OCI-LY1 (cell line): Measurements from ENCODE around the gene DFFB.
A peak's percentile ranks its signal among the peaks of the same experiment; 100 is the strongest.
"Not testable (repeated sequence)": the region's sequence is repeated elsewhere in the genome, so short reads cannot be mapped to it uniquely, and the experiment has no call there.

ENCODE experiments used
- H2AFZ ChIP-seq: fragments of 200-600 bp; sonication (generic), shearing (Covaris generic); 2 replicates; pipeline ENCODE4 v1.6.0; 2014; ENCODE audit warnings: antibody characterized with exemption, mild to moderate bottlenecking, low read length
- H3F3A ChIP-seq: fragments of 200-600 bp; sonication (generic), shearing (Covaris generic); 2 replicates; pipeline ENCODE4 v1.6.0; 2014; ENCODE audit warnings: mild to moderate bottlenecking, antibody characterized with exemption, low read length, moderate library complexity; ENCODE audit not compliant: insufficient read depth
- H3K27ac ChIP-seq: fragments of 200-600 bp; sonication (generic); 2 replicates; pipeline ENCODE4 v1.5.1; 2014; ENCODE audit warnings: low read length, mixed run types, mild to moderate bottlenecking, low read depth; ENCODE audit not compliant: poor library complexity, severe bottlenecking
- H3K27me3 ChIP-seq: fragments of 200-600 bp; sonication (generic); 2 replicates; pipeline ENCODE4 v1.6.0; 2014; ENCODE audit warnings: antibody characterized with exemption, mild to moderate bottlenecking, low read length, moderate library complexity; ENCODE audit not compliant: insufficient read depth
- H3K36me3 ChIP-seq: fragments of 200-600 bp; sonication (generic); 2 replicates; pipeline ENCODE4 v1.6.1; 2014; ENCODE audit warnings: mild to moderate bottlenecking, antibody characterized with exemption, low read length, moderate library complexity, mixed read lengths; ENCODE audit not compliant: insufficient read depth
- H3K4me1 ChIP-seq: fragments of 200-600 bp; sonication (generic); 2 replicates; pipeline ENCODE4 v1.5.1; 2014; ENCODE audit warnings: mild to moderate bottlenecking, low read length, moderate library complexity; ENCODE audit not compliant: insufficient read depth, severe bottlenecking
- H3K4me2 ChIP-seq: fragments of 200-600 bp; sonication (generic), shearing (Covaris generic); 2 replicates; pipeline ENCODE4 v1.6.1; 2014; ENCODE audit warnings: low read length
- H3K4me3 ChIP-seq: fragments of 200-600 bp; sonication (generic); 2 replicates; pipeline ENCODE4 v1.5.1; 2014; ENCODE audit warnings: low read length, low read depth, mild to moderate bottlenecking, mixed read lengths; ENCODE audit not compliant: poor library complexity, severe bottlenecking
- H3K79me2 ChIP-seq: fragments of 200-600 bp; shearing (Covaris generic); 2 replicates; pipeline ENCODE4 v1.6.1; 2016; ENCODE audit warnings: mixed run types, low read length, mixed read lengths; ENCODE audit not compliant: insufficient read depth
- H3K9ac ChIP-seq: fragments of 200-600 bp; sonication (generic), shearing (Covaris generic); 2 replicates; pipeline ENCODE4 v1.6.1; 2014; ENCODE audit warnings: mild to moderate bottlenecking, low read length, mixed read lengths
- H3K9me2 ChIP-seq: fragments of 200-600 bp; sonication (generic), shearing (Covaris generic); 2 replicates; pipeline ENCODE4 v1.6.1; 2014; ENCODE audit warnings: low read depth, mild to moderate bottlenecking, low read length, mixed read lengths
- H3K9me3 ChIP-seq: fragments of 200-600 bp; shearing (Covaris generic); 2 replicates; pipeline ENCODE4 v1.6.1; 2014; ENCODE audit warnings: low read length, mixed read lengths
- H4K20me1 ChIP-seq: fragments of 200-600 bp; sonication (generic), shearing (Covaris generic); 2 replicates; pipeline ENCODE4 v1.6.0; 2016; ENCODE audit warnings: mild to moderate bottlenecking, low read length; ENCODE audit not compliant: insufficient read depth
- EZH2 ChIP-seq: fragments of 200-600 bp; sonication (generic), shearing (Covaris generic); IDR thresholded peaks from 2 replicates; pipeline ENCODE4 v1.8.0; 2017; ENCODE audit warnings: borderline replicate concordance, mixed run types, mild to moderate bottlenecking, antibody characterized with exemption, low read length, moderate library complexity, mixed read lengths
- TF ChIP-seq, protein P1 (sequence below): fragments of 200-600 bp; sonication (generic), shearing (Covaris generic); IDR thresholded peaks from 2 replicates; pipeline ENCODE4 v1.5.1; 2017; ENCODE audit warnings: mild to moderate bottlenecking, antibody characterized with exemption, low read length, moderate library complexity, mixed read lengths

Gene DFFB, protein sequence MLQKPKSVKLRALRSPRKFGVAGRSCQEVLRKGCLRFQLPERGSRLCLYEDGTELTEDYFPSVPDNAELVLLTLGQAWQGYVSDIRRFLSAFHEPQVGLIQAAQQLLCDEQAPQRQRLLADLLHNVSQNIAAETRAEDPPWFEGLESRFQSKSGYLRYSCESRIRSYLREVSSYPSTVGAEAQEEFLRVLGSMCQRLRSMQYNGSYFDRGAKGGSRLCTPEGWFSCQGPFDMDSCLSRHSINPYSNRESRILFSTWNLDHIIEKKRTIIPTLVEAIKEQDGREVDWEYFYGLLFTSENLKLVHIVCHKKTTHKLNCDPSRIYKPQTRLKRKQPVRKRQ

GRCh38 chr1:3856923-3857790, at the start of gene DFFB, which contains the start of gene CEP104:
DFFB (plus strand) TSS chr1:3857476; CDS start chr1:3857604, 128 bp downstream.
CEP104 (minus strand) TSS chr1:3857211; CDS start chr1:3852407, 4,804 bp downstream.
- no peaks in the 10 kb centered on the region for H3K9me3 ChIP-seq
- TF ChIP-seq EZH2, result no peak
- TF ChIP-seq, protein P1, sequence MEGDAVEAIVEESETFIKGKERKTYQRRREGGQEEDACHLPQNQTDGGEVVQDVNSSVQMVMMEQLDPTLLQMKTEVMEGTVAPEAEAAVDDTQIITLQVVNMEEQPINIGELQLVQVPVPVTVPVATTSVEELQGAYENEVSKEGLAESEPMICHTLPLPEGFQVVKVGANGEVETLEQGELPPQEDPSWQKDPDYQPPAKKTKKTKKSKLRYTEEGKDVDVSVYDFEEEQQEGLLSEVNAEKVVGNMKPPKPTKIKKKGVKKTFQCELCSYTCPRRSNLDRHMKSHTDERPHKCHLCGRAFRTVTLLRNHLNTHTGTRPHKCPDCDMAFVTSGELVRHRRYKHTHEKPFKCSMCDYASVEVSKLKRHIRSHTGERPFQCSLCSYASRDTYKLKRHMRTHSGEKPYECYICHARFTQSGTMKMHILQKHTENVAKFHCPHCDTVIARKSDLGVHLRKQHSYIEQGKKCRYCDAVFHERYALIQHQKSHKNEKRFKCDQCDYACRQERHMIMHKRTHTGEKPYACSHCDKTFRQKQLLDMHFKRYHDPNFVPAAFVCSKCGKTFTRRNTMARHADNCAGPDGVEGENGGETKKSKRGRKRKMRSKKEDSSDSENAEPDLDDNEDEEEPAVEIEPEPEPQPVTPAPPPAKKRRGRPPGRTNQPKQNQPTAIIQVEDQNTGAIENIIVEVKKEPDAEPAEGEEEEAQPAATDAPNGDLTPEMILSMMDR, result peak; percentile 65
- peak within 1 kb of the TSS; percentile 74 for H3K4me3 ChIP-seq
- H3K36me3 ChIP-seq, result peaks cover 29% of the 10 kb centered on the region
- H4K20me1 ChIP-seq, result no peaks in the 10 kb centered on the region
- H3K27me3 ChIP-seq, result no peaks in the 10 kb centered on the region
- H3K4me1 ChIP-seq, result peaks cover 33% of the 10 kb centered on the region
- no peaks in the 10 kb centered on the region for H3K9me2 ChIP-seq
- peak within 1 kb of the TSS; percentile 54 for H3K27ac ChIP-seq
- peak within 1 kb of the TSS; percentile 85 for H3K9ac ChIP-seq
- H3K4me2 ChIP-seq, result peak within 1 kb of the TSS; percentile 89
- H3F3A ChIP-seq, result no peaks in the 10 kb centered on the region
- H2AFZ ChIP-seq, result no peak within 1 kb of the TSS
- peaks cover 35% of the 10 kb centered on the region for H3K79me2 ChIP-seq

DNA sequence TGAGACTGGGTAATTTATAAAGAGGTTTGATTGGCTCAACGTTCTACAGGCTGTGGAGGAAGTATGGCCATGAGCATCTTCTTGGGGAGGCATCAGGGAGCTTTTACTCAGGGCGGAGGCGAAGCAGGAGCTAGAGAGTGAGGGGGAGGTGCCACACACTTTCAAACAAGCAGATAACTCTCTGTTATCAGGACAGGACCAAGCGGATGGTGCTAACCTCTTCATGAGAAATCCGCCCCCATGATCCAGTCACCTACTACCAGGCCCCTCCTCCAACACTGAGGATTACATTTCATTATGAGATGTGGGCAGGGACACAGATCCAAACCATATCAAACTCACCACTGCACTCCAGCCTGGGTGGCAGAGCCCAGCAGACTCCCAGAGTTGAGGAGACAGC, 49.5 kb upstream of the DFFB start:
- Histone ChIP-seq H3K9me3 (no peaks in the 10 kb centered on the region), H3K4me2 (no peak overlapping the region), H3K4me3 (no peak overlapping the region), H3K36me3 (no peaks in the 10 kb centered on the region), H4K20me1 (no peaks in the 10 kb centered on the region), H2AFZ (no peak overlapping the region), H3F3A (no peaks in the 10 kb centered on the region), H3K9me2 (no peaks in the 10 kb centered on the region), H3K27ac (no peak overlapping the region), H3K9ac (no peak overlapping the region), H3K4me1 (no peaks in the 10 kb centered on the region), H3K79me2 (no peaks in the 10 kb centered on the region), H3K27me3 (no peaks in the 10 kb centered on the region; the same call in 1 of the 2 replicates)
- no peak for TF ChIP-seq EZH2
- TF ChIP-seq, protein P1, result no peak

DNA sequence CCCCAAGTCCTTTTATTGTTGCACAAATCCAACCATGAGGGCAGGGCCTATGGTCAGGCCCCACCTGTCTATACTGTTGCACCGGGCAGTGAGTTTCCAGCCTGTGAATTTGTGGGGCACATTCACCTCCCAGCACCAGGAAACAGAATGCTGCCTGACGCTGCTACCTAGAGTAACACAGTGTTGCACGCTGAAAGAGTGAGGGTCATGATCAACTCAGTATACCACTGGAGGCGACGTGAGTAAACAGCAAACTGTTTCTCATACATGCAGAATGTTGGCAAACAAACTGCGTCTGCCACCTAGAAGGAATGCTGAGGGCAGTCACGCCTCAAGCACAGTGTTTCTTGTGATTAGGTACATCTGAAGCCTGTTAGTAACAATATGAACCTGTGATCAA, 47.6 kb upstream of the DFFB start:
- H2AFZ ChIP-seq, result no peak overlapping the region
- H3K4me1 ChIP-seq, result no peaks in the 10 kb centered on the region
- H3K4me3 ChIP-seq, result no peak overlapping the region
- no peak overlapping the region for H3K4me2 ChIP-seq
- H3K27me3 ChIP-seq, result no peaks in the 10 kb centered on the region; the same call in 1 of the 2 replicates
- H3K79me2 ChIP-seq, result no peaks in the 10 kb centered on the region
- H3K27ac ChIP-seq, result no peak overlapping the region
- no peaks in the 10 kb centered on the region for H4K20me1 ChIP-seq
- no peaks in the 10 kb centered on the region for H3K9me3 ChIP-seq
- peaks cover 7% of the 10 kb centered on the region; the same call in 1 of the 2 replicates for H3K36me3 ChIP-seq
- H3K9ac ChIP-seq, result no peak overlapping the region
- H3F3A ChIP-seq, result no peaks in the 10 kb centered on the region
- TF ChIP-seq EZH2, result no peak
- TF ChIP-seq, protein P1, result no peak
- H3K9me2 ChIP-seq, result no peaks in the 10 kb centered on the region

DNA sequence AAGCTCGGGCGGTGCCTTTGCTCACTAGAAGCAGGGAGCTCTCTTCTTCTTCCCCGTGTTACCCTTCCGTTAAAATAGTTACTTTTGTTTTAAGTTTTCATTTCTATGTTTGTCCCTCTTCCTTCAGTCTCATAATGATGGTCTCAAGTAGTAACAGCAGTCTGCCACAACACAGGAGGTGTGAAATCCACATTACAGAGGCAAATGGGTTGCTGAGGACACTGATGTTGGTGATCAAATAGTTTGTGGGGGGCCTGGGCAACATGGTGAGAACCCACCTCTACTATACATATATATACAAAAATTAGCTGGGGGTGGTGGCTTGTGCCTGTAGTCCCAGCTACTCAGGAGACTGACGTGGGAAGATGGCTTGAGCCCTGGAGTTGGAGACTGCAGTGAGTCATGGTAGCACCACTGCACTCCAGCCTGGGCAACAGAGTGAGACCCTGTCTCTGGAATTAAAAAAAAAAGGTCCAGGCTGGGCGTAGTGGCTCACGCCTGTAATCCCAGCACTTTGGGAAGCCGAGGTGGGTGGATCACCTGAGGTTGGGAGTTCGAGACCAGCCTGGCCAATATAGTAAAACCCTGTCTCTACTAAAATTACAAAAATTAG, 47.0 kb upstream of the DFFB start:
- H3K9me3 ChIP-seq, H3K27me3 ChIP-seq, H3F3A ChIP-seq, H4K20me1 ChIP-seq, H3K4me1 ChIP-seq, H3K4me3 ChIP-seq, H3K4me2 ChIP-seq, H3K27ac ChIP-seq, H3K9ac ChIP-seq, H2AFZ ChIP-seq, H3K79me2 ChIP-seq, H3K9me2 ChIP-seq: not testable (repeated sequence)
- peaks cover 13% of the 10 kb centered on the region for H3K36me3 ChIP-seq
